Mesodermal cell (in vitro differentiated cells): ENCODE data around the gene MYO1G.
A peak's percentile ranks its signal among the peaks of the same experiment; 100 is the strongest.

Experiments used
- H3K27ac ChIP-seq: 2 replicates; pipeline ENCODE4 v1.7.0; 2013; ENCODE audit warnings: mild to moderate bottlenecking, low read depth, low read length, moderate library complexity; ENCODE audit not compliant: severe bottlenecking
- H3K36me3 ChIP-seq: 2 replicates; pipeline ENCODE4 v1.7.1; 2013; ENCODE audit warnings: mild to moderate bottlenecking, low read length, moderate library complexity; ENCODE audit not compliant: control insufficient read depth, insufficient read depth
- H3K4me1 ChIP-seq: one replicate; pipeline ENCODE4 v1.7.1; 2013; ENCODE audit warnings: mild to moderate bottlenecking, low read length; ENCODE audit not compliant: insufficient read depth, control insufficient read depth, poor library complexity, severe bottlenecking
- H3K4me3 ChIP-seq: 2 replicates; pipeline ENCODE4 v1.7.0; 2013; ENCODE audit warnings: low read length, control low read depth, mild to moderate bottlenecking; ENCODE audit not compliant: insufficient read depth, poor library complexity, severe bottlenecking; ENCODE audit errors: extremely low read depth
- H3K9me3 ChIP-seq: 2 replicates; pipeline ENCODE4 v1.7.1; 2013; ENCODE audit warnings: mild to moderate bottlenecking, low read length, moderate library complexity; ENCODE audit not compliant: control insufficient read depth
- WGBS, 2 experiments: methylation state at CpG; one replicate each; pipeline ENCODE4 v1.1.5; 2013; ENCODE audit warnings: missing lambda C conversion rate in 2 of 2; ENCODE audit not compliant: insufficient coverage in 2 of 2; 5-methylcytosine and 5-hydroxymethylcytosine counted together

MYO1G gene

DNA sequence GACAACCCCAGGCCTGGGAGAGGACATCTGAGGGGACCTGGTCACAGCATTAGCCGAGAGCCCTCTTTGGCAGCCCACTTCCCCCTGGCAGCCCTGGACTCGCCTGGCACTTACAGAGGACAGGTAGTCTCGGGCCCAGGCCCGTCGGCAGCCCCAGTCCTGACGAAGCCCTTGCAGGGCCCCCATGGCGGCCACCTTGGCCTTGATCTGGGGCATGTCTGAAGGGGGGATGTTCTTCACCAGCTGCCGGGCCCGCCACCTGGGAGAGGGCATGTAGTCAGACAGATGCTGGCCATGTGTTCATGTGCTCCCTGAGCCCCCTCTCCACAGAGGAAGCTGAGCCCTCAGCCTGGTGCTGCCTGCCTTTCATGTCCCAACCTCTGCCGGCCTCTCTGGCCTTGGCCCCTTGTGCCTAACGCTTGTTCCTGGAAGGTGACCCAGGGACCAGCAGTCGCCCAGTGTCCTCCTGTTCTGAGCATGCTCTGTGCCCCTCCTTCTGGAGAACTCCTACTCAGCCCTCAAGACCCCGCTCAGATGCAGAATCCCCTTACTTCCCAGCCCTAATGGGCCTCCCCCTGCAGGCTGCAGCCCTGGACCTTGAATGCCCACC, 13.9 kb downstream of the MYO1G start:
- H3K4me1 ChIP-seq, result no peaks in the 10 kb centered on the region
- WGBS, 2 experiments, result 87 to 91% methylated on average over 10 to 12 of the region's 13 CpGs
- no peaks in the 10 kb centered on the region for H3K36me3 ChIP-seq
- H3K9me3 ChIP-seq, result no peaks in the 10 kb centered on the region
- H3K27ac ChIP-seq, result no peak overlapping the region
- H3K4me3 ChIP-seq, result no peak overlapping the region

DNA sequence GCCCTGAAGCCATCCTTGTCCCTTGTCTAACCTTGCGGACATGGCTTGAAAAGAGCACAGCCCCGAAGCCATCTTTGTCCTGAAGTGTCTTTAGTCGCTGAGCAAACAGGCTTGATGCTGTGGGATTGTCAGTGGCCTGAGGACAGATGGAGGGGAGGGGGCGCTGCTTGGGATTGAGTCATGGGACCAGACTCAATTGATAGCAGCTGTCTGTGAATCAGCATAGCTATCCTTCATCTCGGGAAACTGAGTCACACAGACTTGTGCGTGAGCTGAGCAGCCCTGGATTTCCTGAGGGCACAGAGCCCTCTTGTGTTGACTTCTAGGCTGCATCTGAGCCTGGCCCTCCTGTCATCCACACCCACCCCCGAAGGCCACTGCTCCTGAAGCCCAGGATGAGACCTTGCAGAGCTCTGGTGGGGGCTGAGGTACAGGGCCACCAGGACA, 14.4 kb downstream of the MYO1G start:
- H3K27ac ChIP-seq, result no peak overlapping the region
- H3K4me3 ChIP-seq, result no peak overlapping the region
- 75 to 76% methylated on average over 5 to 7 of the region's 7 CpGs for WGBS, 2 experiments
- H3K36me3 ChIP-seq, result no peaks in the 10 kb centered on the region
- no peaks in the 10 kb centered on the region for H3K4me1 ChIP-seq
- H3K9me3 ChIP-seq, result no peaks in the 10 kb centered on the region

DNA sequence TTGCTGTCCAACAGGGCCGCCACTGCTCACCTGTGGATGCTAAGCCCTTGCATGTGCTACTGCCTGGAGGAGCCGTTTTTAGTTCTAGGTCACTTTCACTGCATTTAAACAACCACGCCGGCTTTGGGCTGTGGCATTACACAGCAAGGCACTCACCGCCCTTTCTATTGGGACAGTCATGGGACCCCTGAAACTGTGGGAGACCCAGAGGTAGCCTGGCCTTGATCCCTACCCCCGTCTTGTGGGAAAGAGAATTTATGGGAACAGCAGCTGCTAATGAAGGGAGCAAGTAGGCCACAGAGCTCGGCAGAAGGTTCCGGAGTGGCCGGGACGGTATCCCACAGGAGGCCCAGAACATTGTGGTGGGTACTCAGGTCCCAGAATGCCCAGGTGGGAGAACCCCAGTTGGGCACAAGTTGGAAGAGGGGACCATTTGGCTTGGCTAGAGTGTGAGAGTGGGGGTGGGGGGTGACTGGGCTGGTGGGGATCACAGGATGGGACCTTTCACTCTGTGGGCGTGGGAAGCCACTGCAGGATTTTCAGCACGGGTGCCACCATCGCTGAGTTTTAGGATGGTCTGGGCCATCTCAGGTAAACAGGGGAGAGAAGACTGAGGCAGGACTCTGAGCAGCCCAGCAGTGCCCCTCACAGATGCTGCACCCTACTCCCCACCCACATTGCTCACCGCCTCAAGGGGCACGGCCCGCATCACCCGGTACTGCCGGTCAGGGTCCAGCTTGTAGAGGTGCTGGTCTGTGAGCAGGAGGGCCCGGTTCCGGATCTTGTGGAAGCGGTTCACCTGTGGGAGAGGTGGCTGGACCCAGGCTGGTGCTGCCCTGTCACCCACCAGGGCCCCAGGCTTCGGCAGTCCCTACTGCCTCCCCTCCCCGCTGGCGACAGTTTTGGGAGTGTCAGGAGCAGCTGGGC, 15.2 kb downstream of the MYO1G start:
- Histone ChIP-seq H3K9me3 (no peaks in the 10 kb centered on the region), H3K4me3 (peak overlapping the region; percentile 26), H3K27ac (no peak overlapping the region), H3K36me3 (no peaks in the 10 kb centered on the region), H3K4me1 (no peaks in the 10 kb centered on the region)
- 83 to 92% methylated on average over 13 to 21 of the region's 24 CpGs for WGBS, 2 experiments

DNA sequence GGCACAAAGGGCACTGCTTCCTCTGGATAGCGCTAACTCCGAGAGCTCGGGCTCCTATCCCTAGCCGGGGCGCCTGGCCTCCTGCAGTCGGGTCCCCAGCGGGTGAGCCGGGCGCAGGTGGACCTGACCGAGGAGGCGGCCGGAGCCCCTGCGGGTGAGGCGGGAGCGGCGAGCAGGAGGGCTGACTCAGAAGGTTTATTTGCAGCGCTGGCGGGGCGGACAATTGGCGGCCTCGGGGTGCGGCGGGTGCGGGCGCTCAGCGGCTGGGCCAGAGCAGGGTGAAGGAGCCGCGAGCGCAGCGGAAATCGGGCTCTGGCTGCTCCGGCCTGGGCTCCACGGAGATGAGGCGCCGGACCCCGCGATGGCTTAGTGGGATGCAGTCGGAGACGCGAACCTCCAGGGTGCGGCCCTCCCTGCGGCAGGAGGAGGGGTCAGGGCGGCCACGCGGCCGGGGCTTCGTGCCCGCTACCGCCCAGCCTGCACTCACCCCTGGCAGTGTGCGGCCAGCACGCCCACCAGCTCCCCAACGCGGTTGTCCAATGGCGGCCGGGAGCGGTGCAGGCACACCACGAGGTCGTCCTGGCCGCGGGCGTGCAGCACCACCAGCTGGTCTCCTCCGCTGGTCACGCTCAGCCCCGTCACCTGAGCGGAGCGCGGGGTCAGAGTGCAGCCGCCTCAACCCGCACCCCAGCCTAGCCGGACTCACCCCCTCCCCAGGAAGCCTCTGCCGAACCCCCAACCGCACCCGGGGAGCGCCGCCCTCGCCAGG, 16.1 kb downstream of the MYO1G start:
- no peaks in the 10 kb centered on the region for H3K9me3 ChIP-seq
- H3K36me3 ChIP-seq, result no peaks in the 10 kb centered on the region
- WGBS, 2 experiments, result 11 to 17% methylated on average over 49 to 63 of the region's 76 CpGs
- H3K4me3 ChIP-seq, result peak overlapping the region; percentile 26
- no peak overlapping the region for H3K27ac ChIP-seq
- H3K4me1 ChIP-seq, result no peaks in the 10 kb centered on the region

DNA sequence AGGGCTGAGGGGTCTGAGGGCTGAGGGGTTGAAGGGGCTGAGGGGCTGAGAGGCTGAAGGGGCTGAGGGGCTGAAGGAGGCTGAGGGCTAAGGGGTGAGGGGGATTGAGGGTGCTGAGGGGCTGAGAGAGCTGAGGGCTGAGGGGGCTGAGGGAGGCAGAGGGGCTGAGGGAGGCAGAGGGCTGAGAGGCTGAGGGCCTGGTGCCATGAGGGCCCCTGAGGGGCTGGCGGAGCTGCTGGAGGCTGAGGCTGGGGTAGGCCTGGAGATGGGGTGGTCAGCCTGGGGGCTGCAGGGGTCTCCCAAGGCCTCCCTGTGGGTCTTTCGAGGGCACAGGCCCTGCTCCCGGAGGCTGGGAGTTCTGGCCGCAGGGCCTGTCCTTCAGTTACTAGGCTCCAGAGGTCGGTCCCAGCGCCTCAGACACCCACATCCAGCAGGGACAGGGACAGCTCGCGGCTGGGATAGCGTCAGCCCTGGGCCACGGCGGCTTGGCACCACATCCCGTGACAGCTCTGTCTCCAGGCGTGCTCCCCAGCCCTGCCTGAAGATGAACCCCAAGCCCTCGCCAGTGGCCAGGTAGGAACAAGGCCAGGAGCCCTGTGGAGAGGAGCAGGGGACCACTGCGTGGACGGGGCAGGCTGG, 16.9 kb downstream of the MYO1G start:
- Histone ChIP-seq H3K27ac (no peak overlapping the region), H3K4me1 (no peaks in the 10 kb centered on the region), H3K9me3 (no peaks in the 10 kb centered on the region), H3K36me3 (no peaks in the 10 kb centered on the region), H3K4me3 (no peak overlapping the region)
- WGBS, 2 experiments, result 73 to 81% methylated on average over 14 to 15 of the region's 16 CpGs

DNA sequence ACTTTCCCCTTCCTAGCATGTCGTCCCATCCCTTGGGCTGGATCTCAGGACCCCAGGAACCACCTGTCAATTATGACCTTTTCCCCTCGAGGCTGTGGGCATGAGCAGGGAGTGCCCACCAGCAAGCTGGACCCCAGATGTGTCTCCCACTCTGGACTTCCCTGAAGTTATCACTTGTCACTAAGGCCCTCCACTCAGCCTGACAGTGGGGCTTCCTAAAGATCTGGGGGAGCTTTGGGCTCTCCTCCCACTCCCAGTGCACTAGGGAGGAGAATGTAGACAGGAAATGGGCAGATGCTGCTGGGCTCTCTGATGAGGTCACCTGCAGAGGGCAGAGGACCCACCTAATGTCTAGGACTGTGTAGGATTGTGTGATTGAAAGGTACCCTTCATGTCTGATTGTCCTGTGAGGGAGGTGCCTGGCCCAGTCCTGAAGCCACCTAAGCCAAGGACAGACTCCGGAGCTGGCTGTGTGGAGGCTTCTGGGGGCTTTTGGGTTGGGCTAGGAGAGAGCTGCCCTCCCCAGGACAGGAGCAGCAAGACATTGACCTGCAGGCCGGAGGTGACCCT, 18.7 kb downstream of the MYO1G start:
- Histone ChIP-seq H3K36me3 (no peaks in the 10 kb centered on the region), H3K4me3 (no peak overlapping the region), H3K4me1 (no peaks in the 10 kb centered on the region), H3K27ac (no peak overlapping the region), H3K9me3 (no peaks in the 10 kb centered on the region)
- 68 to 89% methylated on average over 3 of the region's 4 CpGs for WGBS, 2 experiments

DNA sequence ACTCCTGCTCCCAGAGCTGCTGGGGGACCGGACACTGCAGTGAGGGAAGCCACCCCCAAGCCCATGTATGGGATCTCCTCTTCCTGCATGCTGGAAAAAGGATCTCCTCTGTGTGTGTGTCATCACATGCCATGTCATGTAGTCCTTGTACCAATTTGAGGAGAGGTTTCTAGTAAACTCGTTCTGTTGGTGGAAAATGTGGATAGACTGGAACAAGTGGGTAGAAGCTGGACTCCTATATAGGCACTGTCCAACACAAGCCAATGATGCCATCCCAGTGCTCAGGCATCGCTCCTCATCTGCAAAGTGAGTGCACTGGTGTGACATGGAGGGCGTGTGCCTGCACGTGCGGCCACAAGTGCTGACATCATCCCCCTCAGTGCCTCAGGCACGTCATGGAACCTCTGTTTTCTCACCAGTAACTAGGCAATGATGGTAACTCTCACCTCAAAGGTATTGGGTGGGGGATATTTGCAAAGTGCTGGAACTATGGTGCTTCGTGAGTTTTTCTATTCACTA, 19.3 kb downstream of the MYO1G start:
- Histone ChIP-seq H3K4me1 (no peaks in the 10 kb centered on the region), H3K4me3 (no peak overlapping the region), H3K9me3 (no peaks in the 10 kb centered on the region), H3K36me3 (no peaks in the 10 kb centered on the region), H3K27ac (no peak overlapping the region)
- WGBS, 2 experiments, result 42 to 56% methylated on average over 4 of the region's 8 CpGs

DNA sequence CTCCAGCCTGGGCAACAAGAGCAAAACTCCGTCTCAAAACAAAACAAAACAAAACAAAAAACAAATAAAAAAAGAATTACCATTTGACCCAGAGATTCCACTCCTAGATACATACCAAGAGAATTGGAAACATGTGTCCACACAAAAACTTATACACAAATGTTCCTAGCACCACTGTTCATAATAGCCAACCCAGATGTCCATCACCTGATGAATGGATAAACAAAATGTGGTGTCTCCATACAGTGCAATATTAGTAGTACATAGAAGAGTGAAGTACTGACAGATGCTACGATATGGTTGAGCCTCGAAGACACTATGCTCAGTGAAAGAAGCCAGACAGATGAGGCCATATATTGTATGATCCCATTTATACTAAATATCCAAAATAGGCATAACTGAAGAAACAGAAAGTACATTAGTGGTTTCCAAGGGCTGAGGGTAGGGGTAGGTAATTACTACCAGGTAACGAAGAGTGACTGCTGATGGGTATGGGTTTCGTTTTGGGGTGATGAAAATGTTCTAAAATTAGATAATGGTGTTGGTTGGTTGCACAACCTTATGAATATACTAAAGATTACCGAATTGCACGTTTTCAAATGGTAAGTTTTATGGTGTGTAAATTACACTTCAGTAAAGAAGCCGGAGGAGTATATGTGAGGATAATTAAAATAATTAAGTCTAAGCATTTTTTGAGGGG, 20.0 kb downstream of the MYO1G start:
- WGBS, 2 experiments, result 68 to 79% methylated on average over 3 to 5 of the region's 8 CpGs
- no peaks in the 10 kb centered on the region for H3K4me1 ChIP-seq
- H3K9me3 ChIP-seq, result no peaks in the 10 kb centered on the region
- H3K4me3 ChIP-seq, result no peak overlapping the region
- H3K36me3 ChIP-seq, result no peaks in the 10 kb centered on the region
- H3K27ac ChIP-seq, result no peak overlapping the region

DNA sequence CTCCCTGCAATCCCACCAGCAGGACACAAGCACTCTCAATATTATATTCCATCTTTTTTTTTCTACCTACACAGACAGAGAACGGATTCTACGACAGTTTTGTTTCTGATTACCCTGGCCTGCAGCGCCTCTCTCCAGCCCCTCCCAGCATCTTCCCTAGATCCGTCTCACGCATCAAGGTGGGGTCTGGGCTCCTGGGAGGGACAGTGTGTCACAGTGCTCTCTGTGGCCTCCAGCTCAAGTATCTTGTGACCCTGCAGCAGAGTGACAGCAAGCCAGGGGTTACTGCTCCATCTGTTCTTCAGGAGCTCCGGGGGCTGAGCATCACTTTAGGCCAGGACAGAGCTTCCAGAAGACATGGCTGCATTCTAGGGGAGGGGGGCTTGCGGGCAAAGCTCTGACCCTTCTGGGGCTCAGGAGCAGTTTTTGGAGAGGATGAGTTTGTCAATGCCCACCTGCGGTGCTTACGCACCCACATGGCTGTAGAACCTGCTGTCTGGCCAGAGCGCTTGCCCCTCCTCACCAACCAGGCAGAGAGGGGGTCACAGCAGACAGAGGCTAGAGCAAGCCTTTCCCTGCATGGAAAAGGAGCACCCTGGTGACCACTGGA, 22.6 kb downstream of the MYO1G start:
- Histone ChIP-seq H3K36me3 (no peaks in the 10 kb centered on the region), H3K9me3 (no peaks in the 10 kb centered on the region), H3K27ac (no peak overlapping the region), H3K4me1 (no peaks in the 10 kb centered on the region), H3K4me3 (no peak overlapping the region)
- 95% methylated on average over 7 to 10 of the region's 10 CpGs for WGBS, 2 experiments
